ENCODE measurements around the gene TBC1D2B. TPM values are rescaled to one million over a fixed set of nuclear protein-coding genes. Genes with fewer than 3 reads are reported as not detected.
A peak's percentile ranks its signal among the peaks of the same experiment; 100 is the strongest.

The TBC1D2B gene
- polyA plus RNA-seq, 4 donors = 7.6 to 44.4 (median 11.9) TPM

DNA sequence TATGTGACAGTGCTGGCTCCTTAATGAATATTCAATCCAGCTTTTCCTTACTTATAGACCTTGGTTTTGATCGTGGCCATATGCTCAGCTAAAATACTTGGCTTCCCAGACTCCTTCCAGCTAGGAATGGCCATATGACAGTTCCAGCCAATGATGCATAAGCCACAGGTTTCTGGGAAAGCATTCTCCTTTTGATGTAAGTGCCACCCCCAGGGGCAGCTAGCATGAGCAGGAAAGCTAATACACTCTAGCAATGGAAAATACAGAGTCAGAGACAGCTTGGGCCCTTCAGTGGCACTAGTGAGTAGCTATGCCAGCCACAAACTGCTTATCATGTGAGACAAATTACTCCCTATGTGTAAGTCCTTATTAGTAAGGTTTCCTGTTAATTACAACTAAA lies 26.7 kb downstream of the TBC1D2B start:
- DNase-seq (no peak), FAIRE-seq (no peak)
- Histone ChIP-seq H3K27ac (ENCODE audit: low read depth in 1 of 3, low read length in 2 of 3) (peak overlapping the region; percentile 54 to 89 (median 80)), H3K9me3 (ENCODE audit: control insufficient read depth in 2 of 2, insufficient read depth in 1 of 2, low read depth in 1 of 2, low read length in 1 of 2) (no peaks in the 10 kb centered on the region), H3K27me3 (ENCODE audit: control insufficient read depth in 3 of 3, insufficient read depth in 3 of 3, low read length in 3 of 3) (no peaks in the 10 kb centered on the region), H3K36me3 (ENCODE audit: control insufficient read depth in 3 of 3, insufficient read depth in 2 of 3, low read depth in 1 of 3, low read length in 3 of 3) (peaks cover 0 to 34% (median 0%) of the 10 kb centered on the region in 3 donors), H3K4me1 (ENCODE audit: control insufficient read depth in 3 of 3, insufficient read depth in 2 of 3, low read depth in 1 of 3, low read length in 2 of 3) (peaks cover 35 to 73% (median 61%) of the 10 kb centered on the region in 3 donors), H3K4me3 (ENCODE audit: low read depth in 1 of 3, low read length in 3 of 3) (no peak overlapping the region)
- 36 to 56% (median 50%) methylated on average over 1 of the region's 1 CpG for WGBS, 3 donors

- H3K36me3 ChIP-seq (ENCODE audit: control insufficient read depth in 3 of 3, insufficient read depth in 2 of 3, low read depth in 1 of 3, low read length in 3 of 3) = peaks cover 0 to 34% (median 0%) of the 10 kb centered on the region in 3 donors
- no peak overlapping the region for H3K4me3 ChIP-seq (ENCODE audit: low read depth in 1 of 3, low read length in 3 of 3)
- peak; percentile 47 to 56 for DNase-seq
- FAIRE-seq = no peak
- 4 to 38% (median 5%) methylated on average over 1 of the region's 1 CpG for WGBS, 3 donors
- H3K9me3 ChIP-seq (ENCODE audit: control insufficient read depth in 2 of 2, insufficient read depth in 1 of 2, low read depth in 1 of 2, low read length in 1 of 2) = no peaks in the 10 kb centered on the region
- no peaks in the 10 kb centered on the region for H3K27me3 ChIP-seq (ENCODE audit: control insufficient read depth in 3 of 3, insufficient read depth in 3 of 3, low read length in 3 of 3)
- H3K27ac ChIP-seq (ENCODE audit: low read depth in 1 of 3, low read length in 2 of 3) = peak overlapping the region; percentile 54 to 89 (median 80)
- peaks cover 31 to 70% (median 57%) of the 10 kb centered on the region in 3 donors for H3K4me1 ChIP-seq (ENCODE audit: control insufficient read depth in 3 of 3, insufficient read depth in 2 of 3, low read depth in 1 of 3, low read length in 2 of 3)
Measured at GRCh38 chr15:78050441-78050809, 27.1 kb downstream of the TBC1D2B start.

DNA sequence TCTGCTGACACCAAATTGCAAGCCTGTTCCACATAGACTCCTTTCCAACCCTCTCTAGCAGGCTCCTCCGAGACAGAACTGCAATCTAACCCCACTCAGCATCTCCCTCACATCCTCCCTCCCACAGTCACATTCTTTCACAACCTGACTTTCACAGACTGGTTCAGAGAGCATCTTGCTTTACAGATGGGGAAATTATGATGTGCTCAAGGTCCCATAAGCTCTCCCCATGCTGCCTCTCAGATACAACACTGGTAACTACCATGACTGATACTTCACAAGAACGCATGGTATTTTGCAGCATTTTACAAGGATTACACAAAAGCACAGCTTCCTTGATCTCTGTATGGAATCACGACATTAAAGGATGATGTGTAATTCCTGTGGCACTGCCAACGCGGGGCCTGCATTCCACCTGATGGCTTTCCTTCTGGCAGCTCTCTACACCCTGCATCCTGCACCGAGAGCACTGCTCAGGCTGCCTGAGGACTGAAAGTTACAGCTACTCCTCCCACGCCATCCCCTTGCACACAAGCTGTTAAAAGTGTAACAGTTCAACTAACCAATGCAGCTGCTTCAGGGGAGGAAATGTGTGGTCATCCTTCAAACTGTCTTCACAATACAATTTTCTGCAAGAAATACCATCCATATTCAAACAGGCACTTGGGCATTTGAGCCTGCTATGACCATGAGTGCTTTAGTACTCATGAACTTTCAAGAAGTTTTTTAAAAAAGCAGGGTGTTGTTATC lies 27.6 kb downstream of the TBC1D2B start:
- DNase-seq = peak in 1 of 2 donors; percentile 51
- H3K27ac ChIP-seq (ENCODE audit: low read depth in 1 of 3, low read length in 2 of 3) = peak overlapping the region in 2 of 3 donors; percentile 30 to 89
- WGBS, 3 donors = 31 to 48% (median 46%) methylated on average over 7 of the region's 7 CpGs
- no peaks in the 10 kb centered on the region for H3K27me3 ChIP-seq (ENCODE audit: control insufficient read depth in 3 of 3, insufficient read depth in 3 of 3, low read length in 3 of 3)
- peaks cover 0 to 32% (median 0%) of the 10 kb centered on the region in 3 donors for H3K36me3 ChIP-seq (ENCODE audit: control insufficient read depth in 3 of 3, insufficient read depth in 2 of 3, low read depth in 1 of 3, low read length in 3 of 3)
- no peaks in the 10 kb centered on the region for H3K9me3 ChIP-seq (ENCODE audit: control insufficient read depth in 2 of 2, insufficient read depth in 1 of 2, low read depth in 1 of 2, low read length in 1 of 2)
- no peak for FAIRE-seq
- H3K4me1 ChIP-seq (ENCODE audit: control insufficient read depth in 3 of 3, insufficient read depth in 2 of 3, low read depth in 1 of 3, low read length in 2 of 3) = peaks cover 29 to 72% (median 58%) of the 10 kb centered on the region in 3 donors
- H3K4me3 ChIP-seq (ENCODE audit: low read depth in 1 of 3, low read length in 3 of 3) = no peak overlapping the region

GRCh38 chr15:78048628-78048920 lies 28.9 kb downstream of the TBC1D2B start:
- Histone ChIP-seq H3K4me1 (ENCODE audit: control insufficient read depth in 3 of 3, insufficient read depth in 2 of 3, low read depth in 1 of 3, low read length in 2 of 3) (peaks cover 34 to 74% (median 63%) of the 10 kb centered on the region in 3 donors), H3K4me3 (ENCODE audit: low read depth in 1 of 3, low read length in 3 of 3) (no peak overlapping the region), H3K9me3 (ENCODE audit: control insufficient read depth in 2 of 2, insufficient read depth in 1 of 2, low read depth in 1 of 2, low read length in 1 of 2) (no peaks in the 10 kb centered on the region), H3K27me3 (ENCODE audit: control insufficient read depth in 3 of 3, insufficient read depth in 3 of 3, low read length in 3 of 3) (no peaks in the 10 kb centered on the region), H3K27ac (ENCODE audit: low read depth in 1 of 3, low read length in 2 of 3) (peak overlapping the region; percentile 29 to 81 (median 43)), H3K36me3 (ENCODE audit: control insufficient read depth in 3 of 3, insufficient read depth in 2 of 3, low read depth in 1 of 3, low read length in 3 of 3) (peaks cover 2 to 40% (median 2%) of the 10 kb centered on the region in 3 donors)
- 67 to 93% (median 69%) methylated on average over 5 of the region's 5 CpGs for WGBS, 3 donors
- FAIRE-seq (no peak), DNase-seq (no peak)

DNA sequence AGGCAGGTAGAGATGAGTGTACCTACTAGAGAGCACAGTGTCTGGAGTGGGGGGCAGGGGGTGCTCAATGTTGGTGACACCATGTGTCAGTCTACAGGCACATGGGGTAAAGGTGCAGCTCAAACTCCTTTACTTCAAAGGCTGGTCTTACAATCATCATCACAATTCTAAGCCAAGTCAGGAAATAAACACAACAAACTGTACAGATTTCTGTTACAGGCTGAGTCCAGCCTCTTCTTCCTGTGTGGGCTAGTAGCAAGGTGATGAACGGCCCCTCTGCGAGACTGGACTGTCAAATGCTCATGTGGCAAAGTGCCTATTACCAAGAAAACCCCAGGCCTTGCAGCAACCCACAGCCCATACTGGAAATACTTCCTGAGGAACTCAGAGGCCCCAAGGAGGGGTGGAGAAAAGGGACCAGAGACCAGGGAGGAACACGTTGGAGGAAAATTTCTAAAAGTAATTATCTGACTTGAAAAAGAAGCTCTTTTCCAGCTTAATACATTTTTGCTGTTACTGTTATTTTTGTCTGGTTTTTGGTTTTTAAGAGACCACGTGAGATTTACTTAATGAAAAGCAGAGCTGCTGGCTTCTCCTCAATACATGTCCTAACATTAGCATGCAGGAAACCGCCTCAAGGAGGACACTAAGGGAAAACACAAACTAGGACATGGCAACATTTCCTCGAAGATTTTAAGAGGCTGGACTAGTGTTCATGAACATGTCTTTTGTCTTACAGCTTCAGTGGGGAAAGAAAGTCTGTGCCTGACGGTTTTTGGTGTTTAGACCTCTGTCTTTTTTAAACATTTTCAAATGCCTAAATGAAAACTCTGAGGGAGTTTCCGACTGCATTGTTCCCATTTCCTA lies 29.5 kb downstream of the TBC1D2B start:
- Histone ChIP-seq H3K36me3 (ENCODE audit: control insufficient read depth in 3 of 3, insufficient read depth in 2 of 3, low read depth in 1 of 3, low read length in 3 of 3) (peaks cover 2 to 44% (median 5%) of the 10 kb centered on the region in 3 donors), H3K4me3 (ENCODE audit: low read depth in 1 of 3, low read length in 3 of 3) (no peak overlapping the region), H3K4me1 (ENCODE audit: control insufficient read depth in 3 of 3, insufficient read depth in 2 of 3, low read depth in 1 of 3, low read length in 2 of 3) (peaks cover 34 to 69% (median 68%) of the 10 kb centered on the region in 3 donors), H3K27ac (ENCODE audit: low read depth in 1 of 3, low read length in 2 of 3) (peak overlapping the region; percentile 29 to 81 (median 43)), H3K9me3 (ENCODE audit: control insufficient read depth in 2 of 2, insufficient read depth in 1 of 2, low read depth in 1 of 2, low read length in 1 of 2) (no peaks in the 10 kb centered on the region), H3K27me3 (ENCODE audit: control insufficient read depth in 3 of 3, insufficient read depth in 3 of 3, low read length in 3 of 3) (no peaks in the 10 kb centered on the region)
- FAIRE-seq (no peak), DNase-seq (no peak)
- WGBS, 3 donors = 40 to 75% (median 57%) methylated on average over 8 of the region's 8 CpGs

- FAIRE-seq = no peak
- H3K4me1 ChIP-seq (ENCODE audit: control insufficient read depth in 3 of 3, insufficient read depth in 2 of 3, low read depth in 1 of 3, low read length in 2 of 3) = peaks cover 33 to 62% (median 57%) of the 10 kb centered on the region in 3 donors
- WGBS, 3 donors = 32 to 61% (median 53%) methylated on average over 5 of the region's 5 CpGs
Measured at GRCh38 chr15:78046796-78047341, 30.6 kb downstream of the TBC1D2B start.

GRCh38 chr15:78045189-78045588 lies 32.3 kb downstream of the TBC1D2B start:
- Histone ChIP-seq H3K27me3 (ENCODE audit: control insufficient read depth in 3 of 3, insufficient read depth in 3 of 3, low read length in 3 of 3) (no peaks in the 10 kb centered on the region), H3K9me3 (ENCODE audit: control insufficient read depth in 2 of 2, insufficient read depth in 1 of 2, low read depth in 1 of 2, low read length in 1 of 2) (no peaks in the 10 kb centered on the region), H3K4me3 (ENCODE audit: low read depth in 1 of 3, low read length in 3 of 3) (no peak overlapping the region), H3K36me3 (ENCODE audit: control insufficient read depth in 3 of 3, insufficient read depth in 2 of 3, low read depth in 1 of 3, low read length in 3 of 3) (peaks cover 2 to 54% (median 9%) of the 10 kb centered on the region in 3 donors), H3K27ac (ENCODE audit: low read depth in 1 of 3, low read length in 2 of 3) (peak overlapping the region in 1 of 3 donors; percentile 13), H3K4me1 (ENCODE audit: control insufficient read depth in 3 of 3, insufficient read depth in 2 of 3, low read depth in 1 of 3, low read length in 2 of 3) (peaks cover 25 to 48% (median 41%) of the 10 kb centered on the region in 3 donors)
- FAIRE-seq (no peak), DNase-seq (peak; percentile 56 to 74)
- 0 to 53% (median 15%) methylated on average over 1 of the region's 1 CpG for WGBS, 3 donors

More at GRCh38 chr15:78046796-78047341, 30.6 kb downstream of the TBC1D2B start:
- no peak overlapping the region for H3K4me3 ChIP-seq (ENCODE audit: low read depth in 1 of 3, low read length in 3 of 3)
- peak overlapping the region in 2 of 3 donors; percentile 43 to 81 for H3K27ac ChIP-seq (ENCODE audit: low read depth in 1 of 3, low read length in 2 of 3)
- H3K27me3 ChIP-seq (ENCODE audit: control insufficient read depth in 3 of 3, insufficient read depth in 3 of 3, low read length in 3 of 3) = no peaks in the 10 kb centered on the region
- H3K9me3 ChIP-seq (ENCODE audit: control insufficient read depth in 2 of 2, insufficient read depth in 1 of 2, low read depth in 1 of 2, low read length in 1 of 2) = no peaks in the 10 kb centered on the region
- peaks cover 2 to 50% (median 5%) of the 10 kb centered on the region in 3 donors for H3K36me3 ChIP-seq (ENCODE audit: control insufficient read depth in 3 of 3, insufficient read depth in 2 of 3, low read depth in 1 of 3, low read length in 3 of 3)
- DNase-seq = peak in 1 of 2 donors; percentile 49

Data from small intestine (tissue), 7 donors.